GM12891 (cell line): ENCODE results near the gene BCL2.

Source experiments
- DNase-seq: peaks from one replicate; pipeline ENCODE4 v3.0.0; 2011; ENCODE audit warnings: low spot score; ENCODE audit not compliant: insufficient read length
- FAIRE-seq: peaks from 2 replicates; lab custom pipeline; 2011; peaks lifted over from hg19 to GRCh38; lab: Jason Lieb, UNC
- PAX5 ChIP-seq: IDR thresholded peaks from 2 replicates; pipeline ENCODE4 v1.6.1; 2011; ENCODE audit warnings: low read length, moderate library complexity, mild to moderate bottlenecking; ENCODE audit not compliant: insufficient read depth, severe bottlenecking
- POLR2A ChIP-seq: IDR thresholded peaks from 2 replicates; pipeline ENCODE4 v1.6.1; 2011; ENCODE audit warnings: low read depth, low read length, control low read depth
- POLR2AphosphoS5 ChIP-seq: IDR thresholded peaks from 2 replicates; pipeline ENCODE4 v1.6.1; 2011; ENCODE audit warnings: low read depth, low read length, control low read depth
- POU2F2 ChIP-seq: IDR thresholded peaks from 2 replicates; pipeline ENCODE4 v1.6.1; 2011; ENCODE audit warnings: low read depth, mild to moderate bottlenecking, control low read depth, low read length, moderate library complexity
- SPI1 ChIP-seq: IDR thresholded peaks from 2 replicates; pipeline ENCODE4 v1.6.1; 2011; ENCODE audit warnings: low read depth, low read length, control low read depth
- TAF1 ChIP-seq: IDR thresholded peaks from 2 replicates; pipeline ENCODE4 v1.6.1; 2011; ENCODE audit warnings: low read depth, low read length, control low read depth

Gene BCL2

DNA sequence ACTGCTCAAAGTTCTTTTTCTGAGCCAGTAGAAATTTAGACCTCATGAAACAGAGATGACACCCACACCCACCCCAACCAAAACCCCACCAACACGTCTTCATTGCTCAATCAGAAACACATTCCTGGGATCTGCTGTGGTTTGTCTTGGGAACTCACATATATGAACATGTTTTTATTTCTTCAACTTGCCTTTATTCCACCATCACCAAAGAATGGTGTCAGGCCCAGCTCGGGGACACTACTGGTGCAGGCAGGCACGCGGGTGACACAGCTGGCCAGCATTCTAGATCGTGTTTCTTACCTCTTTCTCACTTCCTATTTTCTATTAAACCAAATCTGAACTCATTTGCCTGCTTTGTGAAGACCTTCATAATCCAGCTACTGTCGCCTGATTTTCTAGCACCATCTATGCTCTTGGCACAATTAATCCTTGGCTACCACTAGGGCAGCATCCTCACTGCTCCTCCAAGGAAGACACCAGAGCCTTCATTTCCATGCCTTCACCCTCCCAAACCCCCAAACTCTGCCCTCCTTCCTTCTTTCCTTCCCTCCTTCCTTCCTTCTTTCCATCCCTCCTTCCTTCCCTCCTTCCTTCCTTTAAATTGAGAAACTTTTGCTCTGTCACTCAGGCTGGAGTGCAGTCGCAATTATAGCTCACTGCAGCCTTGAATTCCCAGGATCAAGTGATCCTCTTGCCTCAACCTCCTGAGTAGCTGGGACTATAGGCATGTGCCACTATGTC is 157.1 kb downstream of the BCL2 start:
- TF ChIP-seq SPI1 (peak; percentile 99), POU2F2 (peak; percentile 66; the same call in 1 of the 2 replicates), POLR2A (peak; percentile 59), POLR2AphosphoS5 (no peak; the same call in 1 of the 2 replicates), PAX5 (no peak), TAF1 (peak; percentile 38; the same call in 1 of the 2 replicates)
- FAIRE-seq, result no peak
- no peak for DNase-seq

DNA sequence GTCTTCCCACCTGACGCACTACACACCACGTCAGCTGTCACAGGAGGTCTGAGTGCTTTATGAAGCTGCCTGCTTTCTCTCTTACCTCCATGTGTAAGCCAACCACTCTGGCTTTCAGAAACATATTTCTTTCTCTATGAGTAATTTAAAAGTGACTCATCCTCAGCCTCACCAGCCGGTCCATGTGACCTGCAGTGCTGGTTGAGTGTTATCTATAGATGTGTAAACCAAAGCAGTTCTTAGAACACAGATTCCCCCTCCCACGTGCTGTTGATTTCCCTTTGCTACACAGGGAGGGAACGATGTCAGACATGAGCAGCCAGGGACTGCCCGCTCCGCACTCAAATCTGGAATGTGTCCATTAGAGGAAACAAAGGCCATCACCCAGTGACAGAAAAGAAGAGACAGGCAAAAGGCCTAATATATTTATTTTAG is 157.8 kb downstream of the BCL2 start:
- DNase-seq, result no peak
- FAIRE-seq, result peak; percentile 99
- TF ChIP-seq POLR2AphosphoS5 (peak; percentile 95), TAF1 (peak; percentile 82), POLR2A (peak; percentile 93), SPI1 (0 out of 2 replicates have a peak, but pooled peaks have one; percentile 16), PAX5 (no peak), POU2F2 (peak; percentile 82; the same call in 1 of the 2 replicates)

DNA sequence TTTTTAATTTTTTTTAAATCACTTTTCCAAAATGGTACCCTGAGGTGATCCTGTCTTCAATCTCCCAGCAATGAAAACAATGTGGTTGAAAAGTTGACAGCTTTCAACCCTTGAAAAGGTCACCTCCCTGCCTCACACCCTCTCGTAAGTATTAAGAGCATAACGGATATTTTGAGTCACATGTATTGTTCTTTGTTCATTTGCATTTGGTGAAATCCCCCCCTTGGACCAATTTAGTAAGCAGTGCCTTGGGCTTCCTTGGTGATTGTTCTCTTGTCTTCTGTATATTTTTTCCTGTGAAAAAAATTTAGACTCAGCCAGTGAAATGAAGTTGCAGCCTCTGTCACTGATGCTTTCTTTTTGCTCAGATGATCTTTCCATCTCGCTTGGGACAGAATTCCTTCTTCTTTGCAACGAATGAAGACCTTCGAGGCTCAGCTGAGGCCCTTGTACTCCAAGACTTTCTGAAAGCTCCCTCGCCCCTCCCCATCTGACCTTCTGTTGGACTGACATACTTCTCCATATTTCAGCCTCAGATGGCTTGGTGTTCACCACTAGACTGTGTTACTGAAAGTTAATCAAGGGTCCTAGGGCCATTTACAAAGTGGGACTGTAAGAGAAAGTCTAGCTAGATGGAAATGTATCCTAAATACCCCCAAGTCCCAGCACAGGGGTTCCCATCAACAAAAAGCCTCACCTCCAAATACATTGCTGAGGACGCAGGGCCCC is 158.4 kb downstream of the BCL2 start:
- TF ChIP-seq POU2F2 (peak; percentile 95), SPI1 (no peak), TAF1 (no peak), POLR2AphosphoS5 (no peak), PAX5 (no peak), POLR2A (no peak; the same call in 1 of the 2 replicates)
- DNase-seq (no peak), FAIRE-seq (no peak)

DNA sequence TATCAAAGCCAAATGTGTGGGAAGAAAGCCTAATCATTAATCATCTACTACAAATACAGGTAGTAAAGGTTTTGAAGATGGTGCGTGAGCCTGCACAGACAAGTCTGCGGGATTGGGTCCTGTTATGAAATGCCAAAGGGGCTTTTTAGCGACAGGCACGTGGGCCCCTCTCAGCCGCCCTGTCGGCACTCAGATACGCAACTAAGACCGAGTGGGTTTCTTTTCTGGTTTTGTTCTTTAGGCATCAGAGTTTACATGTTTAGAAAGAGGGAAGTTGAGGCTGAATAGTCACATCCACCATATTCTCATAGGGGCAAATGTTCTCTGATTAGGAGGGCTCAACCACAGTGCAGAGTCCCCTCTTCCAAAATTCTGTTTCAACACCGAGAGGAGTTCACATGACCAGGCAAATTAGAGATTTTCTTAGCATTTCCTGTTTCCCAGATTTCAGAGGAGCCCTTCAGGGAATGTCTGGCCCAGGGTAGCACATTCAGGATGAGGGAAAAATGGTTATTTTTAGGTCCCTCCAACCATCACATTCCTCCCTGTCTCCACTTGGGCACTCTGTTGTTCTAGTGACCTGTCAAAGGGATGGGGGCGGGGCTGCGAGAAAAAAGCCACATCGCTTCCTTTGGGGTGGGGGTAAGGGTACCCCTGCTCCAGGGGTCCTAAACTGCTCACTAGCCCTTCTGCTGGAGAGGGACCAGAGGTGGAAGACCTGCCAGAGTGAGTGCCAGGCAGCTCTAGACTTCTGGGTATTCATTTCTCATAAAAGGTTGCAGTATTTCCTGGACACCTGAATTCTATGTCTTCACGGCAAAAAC is 159.2 kb downstream of the BCL2 start:
- TF ChIP-seq SPI1 (peak; percentile 28; the same call in 1 of the 2 replicates), TAF1 (0 out of 2 replicates have a peak, but pooled peaks have one; percentile 24), POU2F2 (peak; percentile 66; the same call in 1 of the 2 replicates), POLR2AphosphoS5 (no peak), POLR2A (peak; percentile 63), PAX5 (no peak)
- no peak for DNase-seq
- no peak for FAIRE-seq

DNA sequence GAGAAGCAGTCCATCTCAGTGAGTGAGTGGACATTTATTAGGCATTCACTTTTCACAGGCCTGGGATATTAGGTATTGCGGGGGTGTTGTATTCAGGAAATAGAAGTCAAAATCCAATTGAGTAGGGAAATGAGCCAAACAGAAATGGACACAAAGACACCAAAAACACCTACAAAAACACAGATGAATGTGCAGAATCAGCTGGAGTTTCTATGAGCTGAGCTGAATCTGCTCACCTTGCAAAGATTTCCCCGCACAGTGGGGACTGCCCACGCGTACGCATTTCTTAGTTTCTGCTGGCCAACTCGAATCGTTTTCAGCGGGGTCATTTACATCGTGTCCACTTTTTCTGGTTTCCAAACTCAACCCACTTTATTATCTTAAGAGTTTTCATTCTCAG is 160.0 kb downstream of the BCL2 start:
- TF ChIP-seq PAX5, result no peak
- TF ChIP-seq POLR2AphosphoS5, result no peak
- TF ChIP-seq POLR2A, result peak; percentile 26; the same call in 1 of the 2 replicates
- no peak; the same call in 1 of the 2 replicates for TF ChIP-seq TAF1
- TF ChIP-seq SPI1, result peak; percentile 51
- TF ChIP-seq POU2F2, result peak; percentile 70; the same call in 1 of the 2 replicates
- FAIRE-seq (no peak), DNase-seq (no peak)

DNA sequence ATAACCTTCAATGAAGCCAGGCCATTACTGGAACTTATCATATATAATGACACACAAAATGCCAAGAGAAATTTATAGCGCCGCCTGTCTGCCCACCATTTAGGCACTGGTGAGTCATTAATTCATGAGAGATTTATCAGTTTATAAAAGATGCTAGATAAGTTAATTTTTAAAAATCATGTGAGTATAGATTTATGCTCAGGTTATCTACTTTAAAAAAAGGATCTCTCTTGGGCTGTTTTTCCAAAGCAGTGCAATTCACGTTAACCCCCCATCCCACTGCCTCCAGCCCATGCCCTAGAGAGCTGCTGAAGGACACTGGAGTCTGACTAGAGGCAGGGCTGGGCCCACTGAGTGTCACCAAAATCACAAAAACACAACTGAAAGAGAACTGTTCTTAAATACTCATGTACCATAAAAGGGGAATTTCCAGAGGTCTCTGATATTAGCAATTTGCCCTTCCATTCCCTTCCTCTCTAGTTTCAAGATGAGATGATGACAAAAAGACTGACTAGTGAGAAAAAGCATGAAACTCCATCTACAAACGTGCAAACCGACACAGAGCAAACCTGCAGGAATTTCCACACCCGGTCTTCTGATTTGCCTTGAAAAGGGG is 160.8 kb downstream of the BCL2 start:
- no peak for DNase-seq
- TF ChIP-seq POU2F2 (peak; percentile 65; the same call in 1 of the 2 replicates), TAF1 (no peak; the same call in 1 of the 2 replicates), SPI1 (peak; percentile 47; the same call in 1 of the 2 replicates), POLR2A (peak; percentile 90), PAX5 (no peak), POLR2AphosphoS5 (peak; percentile 77)
- FAIRE-seq, result no peak

DNA sequence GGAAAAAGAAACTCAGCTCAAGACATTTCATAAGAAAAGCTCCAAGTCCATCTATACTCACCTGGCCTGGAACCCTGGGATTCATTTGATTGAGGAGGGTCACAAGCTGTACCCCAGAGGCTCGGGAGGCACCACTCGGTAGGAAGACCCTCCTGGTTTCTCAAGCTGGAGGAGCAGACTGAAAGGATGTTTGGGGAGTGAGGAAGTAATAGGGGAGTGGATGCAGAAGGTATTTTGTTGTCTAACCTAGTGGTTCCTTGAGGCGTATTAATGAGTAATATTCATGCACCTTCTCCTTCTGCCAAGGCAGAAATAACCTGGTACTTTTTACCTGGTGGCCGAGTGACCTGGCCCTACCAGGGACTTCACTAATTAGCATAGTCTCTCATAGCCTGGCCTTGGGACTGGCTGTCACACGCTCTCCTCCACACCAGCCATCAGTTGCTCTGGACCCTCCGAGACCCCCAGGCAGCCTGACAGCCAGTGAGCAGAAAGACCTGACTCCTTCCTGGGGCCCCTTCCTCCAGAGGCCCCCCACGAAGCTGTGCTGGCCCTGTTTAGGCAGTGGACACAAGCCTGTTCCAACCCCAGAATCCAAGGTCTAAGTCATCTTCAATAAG is 161.4 kb downstream of the BCL2 start:
- no peak for DNase-seq
- FAIRE-seq, result no peak

More for the DNA sequence above, 161.4 kb downstream of the BCL2 start:
- TF ChIP-seq PAX5 (no peak), TAF1 (peak; percentile 57; the same call in 1 of the 2 replicates), SPI1 (peak; percentile 54), POLR2AphosphoS5 (peak; percentile 81), POU2F2 (peak; percentile 90), POLR2A (peak; percentile 59; the same call in 1 of the 2 replicates)
